Neuronal stem cell (in vitro differentiated cells): Measurements from ENCODE around the gene SUCLA2.
"Not testable (repeated sequence)": the region's sequence is repeated elsewhere in the genome, so short reads cannot be mapped to it uniquely, and the experiment has no call there.

Experiments used
- DNase-seq: peaks from one replicate; pipeline ENCODE4 v3.0.0-alpha.2; 2013; ENCODE audit warnings: low spot score
- H2AFZ ChIP-seq: one replicate; pipeline ENCODE4 v1.6.1; 2013; ENCODE audit warnings: mild to moderate bottlenecking, low read length, inconsistent platforms
- H2AK5ac ChIP-seq: 2 replicates; pipeline ENCODE4 v1.6.1; 2013; ENCODE audit warnings: low read depth, mild to moderate bottlenecking, inconsistent platforms, low read length, moderate library complexity, mixed read lengths
- H2BK120ac ChIP-seq: 2 replicates; pipeline ENCODE4 v1.6.1; 2013; ENCODE audit warnings: low read depth, mild to moderate bottlenecking, inconsistent platforms, low read length, moderate library complexity, mixed read lengths
- H2BK12ac ChIP-seq: one replicate; pipeline ENCODE4 v1.6.1; 2013; ENCODE audit warnings: low read length, inconsistent platforms
- H2BK15ac ChIP-seq: 2 replicates; pipeline ENCODE4 v1.6.1; 2013; ENCODE audit warnings: mild to moderate bottlenecking, low read length, inconsistent platforms, mixed read lengths
- H2BK5ac ChIP-seq: one replicate; pipeline ENCODE4 v1.6.1; 2013; ENCODE audit warnings: inconsistent platforms, mild to moderate bottlenecking, low read length, moderate library complexity
- H3K14ac ChIP-seq: one replicate; pipeline ENCODE4 v1.6.1; 2013; ENCODE audit warnings: low read length, inconsistent platforms
- H3K18ac ChIP-seq: 2 replicates; pipeline ENCODE4 v1.6.1; 2013; ENCODE audit warnings: low read length, inconsistent platforms
- H3K23ac ChIP-seq: 2 replicates; pipeline ENCODE4 v1.6.1; 2013; ENCODE audit warnings: low read depth, mild to moderate bottlenecking, mixed read lengths, low read length, inconsistent platforms; ENCODE audit not compliant: poor library complexity
- H3K27ac ChIP-seq: replicated peaks from 3 replicates; pipeline ENCODE4 v1.5.1; 2013; ENCODE audit warnings: low read length, inconsistent platforms
- H3K27me3 ChIP-seq, 3 experiments: 2 replicates each; pipeline ENCODE4 v1.6.1; 2013; ENCODE audit warnings: low read length in 3 of 3, mild to moderate bottlenecking in 2 of 3, inconsistent platforms in 1 of 3, low read depth in 1 of 3, mixed read lengths in 1 of 3, moderate library complexity in 1 of 3; ENCODE audit not compliant: control insufficient read depth in 3 of 3, insufficient read depth in 3 of 3
- H3K36me3 ChIP-seq, 2 donors: replicated peaks in 1 of 2; 2 replicates each; pipeline ENCODE4 v1.6.1; 2013; ENCODE audit warnings: low read length in 2 of 2; ENCODE audit not compliant: control insufficient read depth in 2 of 2, insufficient read depth in 2 of 2
- H3K4ac ChIP-seq: 2 replicates; pipeline ENCODE4 v1.6.1; 2013; ENCODE audit warnings: inconsistent platforms, mild to moderate bottlenecking, low read length, moderate library complexity
- H3K4me1 ChIP-seq, 2 donors: 1 replicate in 1 of 2; 2 replicates in 1 of 2; pipeline ENCODE4 v1.6.1; 2013; ENCODE audit warnings: low read length in 2 of 2, low read depth in 1 of 2; ENCODE audit not compliant: control insufficient read depth in 2 of 2, insufficient read depth in 1 of 2
- H3K4me2 ChIP-seq: one replicate; pipeline ENCODE4 v1.6.1; 2013; ENCODE audit warnings: mild to moderate bottlenecking, low read length, inconsistent platforms; ENCODE audit not compliant: insufficient read depth, poor library complexity, severe bottlenecking
- H3K4me3 ChIP-seq, 2 donors: 2 replicates each; pipeline ENCODE4 v1.5.1; 2013; ENCODE audit warnings: low read length in 2 of 2, mild to moderate bottlenecking in 2 of 2, inconsistent platforms in 1 of 2, moderate library complexity in 1 of 2
- H3K79me1 ChIP-seq: one replicate; pipeline ENCODE4 v1.6.1; 2013; ENCODE audit warnings: low read depth, mild to moderate bottlenecking, inconsistent platforms, low read length, moderate library complexity
- H3K9ac ChIP-seq: one replicate; pipeline ENCODE4 v1.6.1; 2013; ENCODE audit warnings: mild to moderate bottlenecking, low read depth, low read length, inconsistent platforms; ENCODE audit not compliant: poor library complexity
- H3K9me3 ChIP-seq, 2 donors: replicated peaks in 1 of 2; 2 replicates each; pipeline versions ENCODE3 to v1.6.1; 2013; ENCODE audit warnings: low read length in 2 of 2, mild to moderate bottlenecking in 2 of 2, inconsistent platforms in 1 of 2, low read depth in 1 of 2, mixed read lengths in 1 of 2, moderate library complexity in 1 of 2; ENCODE audit not compliant: control insufficient read depth in 2 of 2, insufficient read depth in 1 of 2
- H4K8ac ChIP-seq: one replicate; pipeline ENCODE4 v1.6.1; 2013; ENCODE audit warnings: low read depth, mild to moderate bottlenecking, inconsistent platforms, low read length, moderate library complexity
- H4K91ac ChIP-seq: one replicate; pipeline ENCODE4 v1.6.1; 2013; ENCODE audit warnings: low read length, low read depth, mild to moderate bottlenecking, inconsistent platforms; ENCODE audit not compliant: poor library complexity
- WGBS, 2 donors: extraction: QIAGEN DNeasy Blood & Tissue Kit; methylation state at CpG; one replicate each; pipeline ENCODE4 v1.1.7; 2013; ENCODE audit warnings: missing lambda C conversion rate in 2 of 2, mixed read lengths in 1 of 2; ENCODE audit not compliant: insufficient read length in 2 of 2, insufficient replicate concordance in 1 of 2; ENCODE audit errors: extremely low coverage in 2 of 2; 5-methylcytosine and 5-hydroxymethylcytosine counted together

Gene SUCLA2

GRCh38 chr13:47949799-47950198, 51.3 kb downstream of the SUCLA2 start:
- Histone ChIP-seq H3K23ac (no peak overlapping the region), H3K14ac (no peak overlapping the region), H3K9me3 (no peaks in the 10 kb centered on the region), H3K4me2 (no peak overlapping the region), H3K4ac (no peak overlapping the region), H2BK5ac (no peak overlapping the region), H2BK120ac (no peak overlapping the region), H3K9ac (no peak overlapping the region), H4K91ac (no peak overlapping the region), H3K27me3 (no peaks in the 10 kb centered on the region), H3K79me1 (no peaks in the 10 kb centered on the region), H3K4me1 (no peaks in the 10 kb centered on the region), H3K18ac (no peak overlapping the region), H3K27ac (no peak overlapping the region), H2BK12ac (no peak overlapping the region), H3K4me3 (no peak overlapping the region), H2BK15ac (no peak overlapping the region), H3K36me3 (peaks cover 4 to 91% of the 10 kb centered on the region in 2 donors), H2AK5ac (no peak overlapping the region), H2AFZ (no peak overlapping the region), H4K8ac (no peak overlapping the region)
- no CpG with 5 or more reads among the region's 2 CpGs for WGBS, 2 donors
- no peak for DNase-seq

- Histone ChIP-seq H2BK15ac (no peak overlapping the region), H4K91ac (no peak overlapping the region), H3K4me3 (no peak overlapping the region), H2BK120ac (no peak overlapping the region), H4K8ac (no peak overlapping the region), H3K36me3 (peaks cover 4 to 89% of the 10 kb centered on the region in 2 donors), H2AFZ (no peak overlapping the region), H2BK12ac (no peak overlapping the region), H3K18ac (no peak overlapping the region), H2BK5ac (no peak overlapping the region), H3K27me3 (no peaks in the 10 kb centered on the region), H3K9ac (no peak overlapping the region), H3K79me1 (no peaks in the 10 kb centered on the region), H3K4me1 (no peaks in the 10 kb centered on the region), H3K9me3 (no peaks in the 10 kb centered on the region), H3K14ac (no peak overlapping the region), H2AK5ac (no peak overlapping the region), H3K4ac (no peak overlapping the region), H3K27ac (no peak overlapping the region), H3K4me2 (no peak overlapping the region), H3K23ac (no peak overlapping the region)
- no peak for DNase-seq
- no CpG with 5 or more reads among the region's 2 CpGs for WGBS, 2 donors
Observed at GRCh38 chr13:47945738-47946137, 55.3 kb downstream of the SUCLA2 start.

DNA sequence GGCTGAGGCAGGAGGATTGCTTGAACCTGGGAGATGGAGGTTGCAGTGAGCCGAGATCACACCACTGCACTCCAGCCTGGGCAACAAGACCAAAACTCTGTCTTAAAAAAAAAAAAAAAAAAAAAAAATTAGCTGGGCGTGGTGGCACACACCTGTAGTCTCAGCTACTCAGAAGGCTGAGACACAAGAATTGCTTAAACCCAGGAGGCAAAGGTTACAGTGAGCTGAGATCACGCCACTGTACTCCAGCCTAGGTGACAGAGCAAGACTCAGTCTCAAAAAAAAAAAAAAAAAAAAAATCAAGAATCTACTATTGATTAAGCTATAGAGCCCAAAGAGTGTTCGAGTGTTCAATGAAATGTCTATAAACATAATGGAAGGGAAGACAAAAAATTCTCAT, 55.9 kb downstream of the SUCLA2 start:
- not testable (repeated sequence) for DNase-seq, H2AK5ac ChIP-seq, H3K14ac ChIP-seq, H3K79me1 ChIP-seq, H3K4ac ChIP-seq, H3K4me1 ChIP-seq, H3K23ac ChIP-seq, H2BK120ac ChIP-seq, H4K8ac ChIP-seq, H3K9me3 ChIP-seq, H4K91ac ChIP-seq, H3K27me3 ChIP-seq, H3K18ac ChIP-seq, H3K4me3 ChIP-seq, H3K9ac ChIP-seq, H2BK12ac ChIP-seq, H3K27ac ChIP-seq, H3K4me2 ChIP-seq, H2BK15ac ChIP-seq, H2BK5ac ChIP-seq, H2AFZ ChIP-seq
- no CpG with 5 or more reads among the region's 4 CpGs for WGBS, 2 donors
- peaks cover 4 to 89% of the 10 kb centered on the region in 2 donors for H3K36me3 ChIP-seq

DNA sequence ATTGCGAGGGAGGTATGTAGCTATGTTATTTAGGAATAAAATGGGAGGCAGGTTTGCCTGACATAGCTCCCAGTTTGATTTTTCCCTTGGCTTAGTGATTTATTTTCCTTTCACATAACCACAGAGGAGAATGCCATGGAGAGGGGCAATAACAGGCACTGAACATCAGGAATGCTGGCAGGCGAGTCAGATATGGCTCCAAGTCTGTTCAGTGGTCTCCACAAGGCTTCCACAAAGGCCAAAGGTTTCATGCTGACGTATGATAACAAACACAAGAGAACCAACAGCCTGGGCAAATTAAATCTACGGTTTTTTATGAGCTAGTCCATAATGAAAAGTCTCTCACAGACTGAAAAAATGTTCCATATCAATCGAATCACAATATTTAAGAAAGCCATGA, 66.7 kb downstream of the SUCLA2 start:
- Histone ChIP-seq H3K18ac (no peak overlapping the region), H2BK15ac (no peak overlapping the region), H3K27ac (no peak overlapping the region), H3K9ac (no peak overlapping the region), H2BK5ac (no peak overlapping the region), H4K8ac (no peak overlapping the region), H2BK120ac (no peak overlapping the region), H3K9me3 (peaks cover 0 to 2% of the 10 kb centered on the region in 2 donors), H3K4me1 (peaks cover 0 to 4% of the 10 kb centered on the region in 2 donors), H3K36me3 (peaks cover 3 to 13% of the 10 kb centered on the region in 2 donors), H3K14ac (no peak overlapping the region), H2AK5ac (no peak overlapping the region), H2AFZ (no peak overlapping the region), H3K4me3 (no peak overlapping the region), H3K4ac (no peak overlapping the region), H3K79me1 (no peaks in the 10 kb centered on the region), H3K4me2 (no peak overlapping the region), H4K91ac (no peak overlapping the region), H3K27me3 (no peaks in the 10 kb centered on the region), H3K23ac (no peak overlapping the region), H2BK12ac (no peak overlapping the region)
- WGBS, 2 donors = no CpG with 5 or more reads among the region's 5 CpGs
- no peak for DNase-seq
